Stimulated activated CD8-positive, alpha-beta memory T cell treated with anti-CD3 and anti-CD28 coated beads, Interleukin-12 subunit alpha, Interleukin-12 subunit beta, amount 100 ng/mL, for 4 hours (primary cell): ENCODE data around the gene CC2D2A.

Source experiments
- DNase-seq: peaks from one replicate; pipeline ENCODE4 v3.0.0-alpha.2; 2020; ENCODE audit warnings: low read depth

CC2D2A gene

DNA sequence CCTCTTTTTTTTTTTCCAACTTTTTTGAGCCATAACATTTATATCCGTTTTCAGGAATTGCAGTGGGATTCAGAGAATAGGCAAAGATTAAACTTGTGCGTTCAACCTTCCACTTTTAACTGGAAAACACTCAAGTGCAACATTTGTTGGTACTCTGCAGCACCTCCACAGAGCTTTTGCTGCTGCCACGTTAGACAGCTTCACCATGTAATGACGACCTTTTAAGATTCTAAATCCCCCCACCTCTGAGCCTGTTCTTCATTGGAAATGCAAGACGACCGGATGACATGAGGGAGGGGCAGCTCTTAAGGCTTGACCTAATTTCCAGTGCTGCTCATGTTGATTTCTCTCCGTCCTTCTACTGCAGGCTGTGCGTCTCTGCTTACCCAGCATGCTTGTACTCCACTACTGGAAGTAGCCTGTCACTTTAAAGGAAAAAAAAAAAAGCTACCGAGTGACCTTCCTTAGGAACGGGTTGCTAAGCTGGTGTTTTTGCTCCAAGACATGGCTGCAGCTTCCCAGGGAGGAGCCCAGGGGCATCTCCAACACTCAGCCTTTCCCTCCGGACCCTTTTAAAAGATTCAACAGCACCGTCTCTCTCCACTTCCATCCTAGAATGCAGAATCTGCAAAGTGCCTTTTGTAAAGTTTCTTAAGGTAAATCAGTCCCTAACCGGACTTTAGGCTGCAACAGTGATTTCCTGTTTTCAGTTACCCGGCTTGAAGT is at the start of gene CC2D2A:
CC2D2A (plus strand) TSS at position 481 of the 726 bp plus-strand sequence. CDS start 6,051 bp downstream, outside the sequence.
- DNase-seq = no peak

DNA sequence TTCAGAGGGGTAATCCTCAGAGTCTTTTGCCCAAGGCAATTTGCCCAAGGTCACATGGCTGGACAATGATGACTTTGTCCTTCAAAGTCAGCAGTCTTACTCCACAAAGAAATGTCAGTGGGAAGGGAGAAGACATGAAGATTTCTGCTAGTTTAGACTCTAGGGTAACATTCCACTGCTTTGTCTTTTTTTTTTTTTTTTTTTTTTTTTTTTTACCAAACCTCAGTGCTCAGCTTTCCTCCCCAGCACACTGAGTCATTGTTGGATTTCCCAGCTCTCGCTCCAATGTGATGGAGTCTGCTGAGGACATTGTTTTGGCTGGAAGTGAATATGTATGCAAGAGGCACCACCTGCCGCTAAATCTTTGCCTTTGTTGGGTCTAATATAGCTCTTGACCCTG is 49.0 kb upstream of the CC2D2A start:
- DNase-seq = no peak

DNA sequence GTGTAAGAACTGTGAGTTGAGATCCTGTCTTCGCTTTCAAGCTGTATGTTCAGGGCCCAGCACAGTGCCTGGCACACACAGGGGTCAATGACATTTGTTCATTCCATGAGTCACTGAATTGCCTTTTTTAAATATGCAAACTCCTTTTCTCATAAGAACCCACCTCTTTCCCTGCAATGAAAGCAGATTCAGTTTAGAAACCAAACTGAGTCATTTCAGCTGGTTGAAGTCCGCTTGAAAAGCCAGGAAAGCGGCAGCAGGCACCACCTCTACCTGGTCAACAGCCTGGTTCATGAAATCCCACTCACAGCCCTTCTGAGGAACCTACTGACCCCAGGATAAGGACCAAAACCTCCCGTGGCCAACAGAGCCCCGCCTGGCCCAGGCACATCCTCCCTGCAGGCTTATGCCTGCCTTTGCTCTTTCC is 46.4 kb upstream of the CC2D2A start:
- no peak for DNase-seq

- DNase-seq = no peak
These were observed 44.2 kb upstream of the CC2D2A start for GRCh38 chr4:15425520-15425919.

GRCh38 chr4:15427161-15427560 is 42.5 kb upstream of the CC2D2A start:
- DNase-seq = no peak

GRCh38 chr4:15427701-15428100 is 42.0 kb upstream of the CC2D2A start, which contains the start of gene C1QTNF7:
Gene C1QTNF7, plus strand, starts transcription at chr4:15428033. Its CDS starts 7,711 bp downstream, at chr4:15435744.
- DNase-seq = no peak

GRCh38 chr4:15428611-15429010 is 41.1 kb upstream of the CC2D2A start:
- DNase-seq = no peak

DNA sequence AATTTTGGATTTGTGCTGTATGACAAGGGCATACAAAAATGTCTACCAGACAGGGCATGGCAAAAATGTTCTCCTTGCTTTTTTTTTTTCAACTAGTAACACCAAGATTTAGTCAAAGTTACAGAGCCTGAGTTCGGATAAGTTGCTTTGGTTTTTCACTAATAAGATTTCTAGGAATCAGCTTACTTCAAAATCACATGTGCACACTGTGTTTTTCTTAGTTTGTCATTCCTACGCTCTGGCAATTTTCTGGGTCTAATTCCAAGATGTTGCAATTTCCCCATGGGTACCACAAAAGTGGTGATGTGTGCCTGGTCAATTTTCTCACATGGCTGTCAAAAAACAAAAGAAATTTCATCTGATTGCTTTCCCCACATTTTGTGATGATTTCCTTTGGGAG is 35.6 kb upstream of the CC2D2A start:
- DNase-seq = no peak

DNA sequence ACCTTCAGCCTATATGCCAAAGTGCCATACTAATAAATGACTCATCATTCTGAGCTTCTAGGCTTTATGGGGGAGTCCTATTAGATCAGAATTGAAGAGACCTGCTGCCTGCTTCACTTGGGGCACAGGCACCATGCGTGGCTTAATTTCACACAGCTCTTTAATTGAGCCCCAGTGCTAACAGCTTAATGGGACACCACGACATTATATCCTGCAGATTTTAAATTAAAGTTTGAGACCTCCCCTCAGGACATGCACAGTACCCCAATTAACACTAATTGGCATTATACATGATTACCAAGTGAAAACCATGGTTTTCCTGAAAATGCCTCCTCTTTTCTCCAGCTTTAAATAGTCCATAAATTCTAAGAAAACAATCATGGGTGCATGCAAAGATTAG is 35.0 kb upstream of the CC2D2A start:
- no peak for DNase-seq

DNA sequence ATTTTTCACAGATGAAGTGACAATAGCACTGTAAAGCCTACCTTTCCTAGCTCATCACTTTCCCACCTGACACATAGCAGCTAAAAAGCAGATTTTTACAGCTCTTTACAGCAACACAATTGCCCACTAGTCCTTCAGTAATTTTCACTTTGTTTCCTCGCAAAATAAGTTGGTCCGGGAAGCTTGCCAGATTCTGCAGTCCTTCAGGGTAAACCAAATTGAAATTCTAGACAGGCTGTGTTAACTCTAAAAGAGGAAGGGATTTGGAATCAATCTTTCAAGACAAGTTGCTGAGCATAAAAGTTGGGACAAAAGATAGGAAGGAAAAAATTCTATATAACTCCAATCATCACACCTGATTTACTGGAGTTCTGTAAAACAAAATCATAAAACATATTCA is 33.2 kb upstream of the CC2D2A start:
- DNase-seq = no peak

GRCh38 chr4:15438939-15439524 is 30.6 kb upstream of the CC2D2A start:
- no peak for DNase-seq

DNA sequence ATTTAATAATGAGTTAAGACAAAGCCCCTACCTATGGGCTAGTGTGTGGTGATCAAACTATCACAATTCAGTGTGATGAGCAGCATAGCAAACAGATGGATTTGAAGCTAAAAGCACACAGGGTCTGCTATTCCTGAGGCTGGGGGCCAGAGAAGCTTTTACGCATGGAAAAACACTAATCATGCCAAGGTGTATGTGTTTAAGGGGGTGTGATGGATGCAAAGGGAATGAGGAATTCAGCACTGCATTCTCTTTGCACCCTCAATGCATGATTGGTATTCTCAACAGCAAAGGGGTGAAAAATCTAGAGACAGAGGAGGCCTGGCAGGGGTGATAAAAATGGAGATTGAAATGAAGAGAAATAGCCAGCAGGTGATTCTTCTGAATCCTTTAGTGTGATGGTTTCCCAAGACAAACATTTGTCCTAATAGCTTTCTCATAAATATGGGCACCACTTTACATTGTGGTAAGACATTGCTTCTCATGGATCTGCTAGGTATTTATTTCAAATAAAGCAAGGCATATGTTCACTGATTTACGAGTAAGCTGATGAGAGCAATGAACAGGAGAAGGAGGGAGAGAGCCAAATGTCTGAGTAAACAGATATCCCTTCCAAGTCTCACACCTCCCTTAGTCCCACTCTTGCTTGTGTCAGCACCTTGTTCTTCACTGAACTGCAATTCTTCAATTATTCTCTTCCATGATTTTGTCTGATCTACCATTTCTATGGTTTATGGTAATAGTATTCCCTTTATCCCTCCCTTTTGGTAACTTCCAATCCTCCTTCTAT is 26.1 kb upstream of the CC2D2A start:
- no peak for DNase-seq

DNA sequence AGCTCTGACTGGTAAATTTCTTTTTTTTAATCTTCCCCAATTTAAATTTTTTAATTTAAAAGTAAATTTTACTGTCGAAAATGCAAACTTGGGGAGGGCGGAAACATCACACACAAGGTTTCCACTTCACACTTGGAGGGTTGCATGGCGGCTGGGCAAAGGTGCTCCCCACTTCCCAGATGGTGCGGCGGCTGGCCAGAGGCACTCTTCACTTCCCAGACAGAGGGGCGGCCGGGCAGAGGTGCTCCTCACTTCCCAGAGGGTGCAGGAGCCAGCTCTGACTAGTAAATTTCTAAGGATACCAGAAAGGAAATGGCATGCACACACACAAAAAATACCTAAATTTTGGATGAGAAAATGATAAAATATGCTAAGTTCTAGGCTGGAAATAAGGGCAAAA is 25.4 kb upstream of the CC2D2A start:
- DNase-seq = no peak

DNA sequence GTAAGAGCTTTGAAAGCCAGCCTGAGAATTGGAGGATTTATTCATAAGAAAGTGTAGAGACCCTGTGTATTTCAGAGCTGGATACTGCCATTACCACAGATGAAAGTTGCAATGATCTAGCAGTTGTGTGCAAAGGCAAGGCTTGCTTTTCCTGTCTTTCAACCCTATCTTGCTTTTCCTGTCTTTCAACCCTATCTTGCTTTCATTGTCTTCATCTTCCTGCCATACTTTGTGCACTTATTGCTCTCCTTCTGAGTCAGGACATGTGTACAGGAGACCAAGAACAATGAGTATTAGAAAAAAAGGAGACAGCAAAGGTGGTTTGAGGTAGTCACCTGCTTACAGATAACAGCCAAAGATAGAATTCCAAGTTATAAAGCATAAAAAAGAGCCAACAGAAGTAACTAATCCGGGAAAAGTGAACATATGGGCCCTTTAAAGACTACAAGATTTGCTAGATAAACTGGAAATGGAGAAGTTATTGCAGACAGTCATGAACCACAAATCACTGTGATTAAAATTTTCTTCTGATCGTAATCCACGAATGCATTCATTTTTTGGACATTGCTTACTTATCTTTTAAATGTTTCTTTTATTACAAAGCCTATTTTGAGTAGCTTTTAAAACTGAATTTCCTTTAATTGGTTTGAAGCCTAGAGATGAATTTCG is 24.7 kb upstream of the CC2D2A start:
- no peak for DNase-seq

DNA sequence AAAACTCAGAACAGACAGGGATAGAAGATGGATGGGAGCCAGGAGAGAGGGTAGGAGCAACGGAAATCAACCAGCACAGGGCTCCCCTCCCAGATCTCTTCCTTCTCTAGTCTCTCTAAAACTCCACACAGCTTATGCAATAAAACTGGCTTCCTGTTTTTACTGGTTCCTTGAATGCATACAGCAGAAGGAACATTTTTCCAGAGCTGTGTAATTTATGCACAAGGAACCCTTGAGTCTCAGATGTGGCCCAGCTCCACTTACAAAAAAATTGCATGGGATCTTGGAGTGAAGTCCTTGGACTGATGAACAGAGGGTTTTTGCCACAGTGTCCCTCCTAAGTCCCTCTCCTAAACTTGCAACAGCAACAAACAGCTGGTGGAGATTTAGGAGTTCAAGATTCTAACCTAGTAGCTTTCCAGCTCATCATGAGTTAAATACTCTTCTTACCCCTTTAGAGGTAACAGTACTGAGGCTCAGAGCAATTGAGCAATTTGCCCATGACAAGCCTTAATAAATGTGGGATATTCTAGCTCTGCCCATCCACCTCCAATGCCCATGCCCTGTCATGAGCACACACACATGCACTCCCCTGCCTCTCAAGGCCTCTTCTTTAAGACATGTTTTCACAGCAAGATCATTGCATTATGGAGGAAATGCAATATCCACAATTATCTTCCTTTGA is 18.4 kb upstream of the CC2D2A start:
- no peak for DNase-seq

DNA sequence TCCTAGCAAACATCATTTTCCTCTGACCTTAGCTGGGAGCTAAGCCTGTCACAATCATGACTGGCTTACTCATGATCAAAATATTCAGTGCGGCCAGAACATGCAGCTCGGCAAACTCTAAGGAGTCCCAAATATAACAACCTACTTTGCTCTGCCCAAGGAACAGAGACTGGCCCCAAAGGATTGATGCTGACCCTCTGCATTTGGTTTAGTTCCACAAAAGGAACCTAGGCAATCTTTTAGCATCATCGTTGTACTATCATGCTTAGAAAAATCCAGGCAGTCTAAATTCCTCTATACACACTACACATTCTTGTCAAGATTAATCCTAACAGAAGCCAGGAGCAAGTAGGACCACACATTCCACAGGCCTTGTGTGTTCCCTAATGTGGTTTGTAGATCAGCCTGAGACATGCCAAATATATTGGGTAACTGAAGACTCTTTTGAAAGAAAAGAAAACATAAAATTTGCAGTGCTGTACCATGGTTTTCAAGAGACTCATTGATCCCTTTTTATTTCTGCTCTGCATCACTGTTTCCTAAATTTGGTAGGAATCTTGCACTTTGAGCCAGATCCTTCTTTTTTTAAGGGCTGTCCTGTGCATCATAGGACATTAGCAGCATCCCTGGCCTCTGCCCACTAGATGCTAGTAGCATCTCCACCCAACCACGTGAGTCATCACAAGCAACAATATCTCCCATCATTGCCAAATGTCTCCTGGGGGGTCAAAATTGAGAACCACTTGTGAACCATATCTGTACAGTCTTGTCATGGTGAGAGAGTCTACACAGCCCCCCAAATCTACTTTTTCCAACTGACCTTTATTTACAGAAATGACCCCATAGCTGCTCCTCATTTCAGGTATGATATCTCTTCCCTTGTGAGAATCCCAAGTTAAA is 17.6 kb upstream of the CC2D2A start:
- no peak for DNase-seq

DNA sequence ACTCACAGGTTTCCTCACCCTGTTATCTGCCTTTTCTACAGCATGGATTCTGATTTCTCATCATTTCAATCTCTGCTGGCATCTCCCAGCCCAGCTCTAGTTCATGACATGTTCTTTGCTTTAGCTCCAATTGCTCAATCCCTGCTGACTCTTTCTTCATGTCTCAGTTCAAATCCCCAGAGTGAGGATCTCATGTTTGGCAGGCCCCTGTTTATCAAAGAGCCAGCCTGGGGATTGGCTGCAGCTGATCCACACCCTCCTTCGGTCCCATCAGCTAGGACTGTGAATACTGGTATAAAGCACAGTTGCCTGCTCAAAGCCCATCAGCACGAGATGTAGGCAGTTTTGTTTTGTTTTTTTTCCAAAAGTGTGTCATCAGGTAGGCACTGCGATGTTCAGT is 14.4 kb upstream of the CC2D2A start:
- no peak for DNase-seq

- no peak for DNase-seq
These were observed 12.1 kb upstream of the CC2D2A start for GRCh38 chr4:15457406-15458201.

- no peak for DNase-seq
These were observed 11.1 kb upstream of the CC2D2A start for GRCh38 chr4:15458616-15459015.

- DNase-seq = no peak
These were observed 10.0 kb upstream of the CC2D2A start for GRCh38 chr4:15459706-15460105.
